HG02571 (cell line): Measurements from ENCODE around the gene ZC3H14.
A peak's percentile ranks its signal among the peaks of the same experiment; 100 is the strongest.

Source experiments
- ATAC-seq: cut with Tn5 transposase; IDR thresholded peaks from one replicate; pipeline ENCODE4 v1.9.1; 2021; ENCODE audit warnings: mild to moderate bottlenecking, moderate library complexity; ENCODE audit not compliant: unreplicated experiment

The ZC3H14 gene

GRCh38 chr14:88668448-88669116, 105.7 kb downstream of the ZC3H14 start:
- peak; percentile 68 for ATAC-seq

GRCh38 chr14:88669346-88669745, 106.5 kb downstream of the ZC3H14 start:
- no peak for ATAC-seq
